Stimulated activated naive CD8-positive, alpha-beta T cell treated with anti-CD3 and anti-CD28 coated beads, Interleukin-15, amount 100 ng/mL, for 72 hours (primary cell): ENCODE measurements around the gene DIAPH2.
"Not testable (repeated sequence)": the region's sequence is repeated elsewhere in the genome, so short reads cannot be mapped to it uniquely, and the experiment has no call there.

Source experiments
- ATAC-seq: fragments of 150-1000 bp; cut with Tn5 transposase; 2 replicates; pipeline ENCODE4 v1.10.0; 2021; ENCODE audit warnings: mild to moderate bottlenecking, moderate library complexity
- DNase-seq, 2 donors: peaks; one replicate each; pipeline ENCODE4 v3.0.0; 2021 to 2022
- H3K27ac Mint-ChIP-seq, 2 donors: one replicate each; pipeline ENCODE4 v1.8.0; 2022; ENCODE audit warnings: mild to moderate bottlenecking in 2 of 2, mixed read lengths in 2 of 2, moderate library complexity in 2 of 2
- H3K27me3 Mint-ChIP-seq: one replicate; pipeline ENCODE4 v1.8.0; 2022; ENCODE audit warnings: mixed read lengths
- H3K4me1 Mint-ChIP-seq: one replicate; pipeline ENCODE4 v1.8.0; 2022; ENCODE audit warnings: mild to moderate bottlenecking, mixed read lengths
- H3K4me3 Mint-ChIP-seq, 2 donors: one replicate each; pipeline ENCODE4 v1.8.0; 2022; ENCODE audit warnings: mild to moderate bottlenecking in 2 of 2, mixed read lengths in 2 of 2, moderate library complexity in 1 of 2
- H3K9me3 Mint-ChIP-seq, 2 donors: one replicate each; pipeline ENCODE4 v1.8.0; 2022; ENCODE audit warnings: mixed read lengths in 2 of 2

Gene DIAPH2

GRCh38 chrX:96835660-96836289 is 151.1 kb downstream of the DIAPH2 start:
- H3K9me3 Mint-ChIP-seq, result no peaks in the 10 kb centered on the region
- H3K4me3 Mint-ChIP-seq, result no peak overlapping the region
- H3K27ac Mint-ChIP-seq, result no peak overlapping the region
- ATAC-seq, result no peak
- no peak for DNase-seq
- no peaks in the 10 kb centered on the region for H3K27me3 Mint-ChIP-seq
- no peaks in the 10 kb centered on the region for H3K4me1 Mint-ChIP-seq

- DNase-seq, result no peak
- H3K9me3 Mint-ChIP-seq, result no peaks in the 10 kb centered on the region
- H3K27me3 Mint-ChIP-seq, result no peaks in the 10 kb centered on the region
- no peak overlapping the region for H3K4me3 Mint-ChIP-seq
- no peak for ATAC-seq
- no peak overlapping the region for H3K27ac Mint-ChIP-seq
- no peaks in the 10 kb centered on the region for H3K4me1 Mint-ChIP-seq
Measured at GRCh38 chrX:96837808-96838207, 153.2 kb downstream of the DIAPH2 start.

GRCh38 chrX:96838537-96838936 is 153.9 kb downstream of the DIAPH2 start:
- H3K27ac Mint-ChIP-seq, result no peak overlapping the region
- H3K4me1 Mint-ChIP-seq, result no peaks in the 10 kb centered on the region
- ATAC-seq (no peak), DNase-seq (no peak)
- no peaks in the 10 kb centered on the region for H3K27me3 Mint-ChIP-seq
- H3K4me3 Mint-ChIP-seq, result no peak overlapping the region
- H3K9me3 Mint-ChIP-seq, result no peaks in the 10 kb centered on the region

GRCh38 chrX:96841325-96841724 is 156.7 kb downstream of the DIAPH2 start:
- Mint-ChIP-seq H3K27me3 (no peaks in the 10 kb centered on the region), H3K4me1 (no peaks in the 10 kb centered on the region), H3K27ac (peak overlapping the region in 1 of 2 donors; percentile 92), H3K4me3 (no peak overlapping the region), H3K9me3 (no peaks in the 10 kb centered on the region)
- ATAC-seq (no peak), DNase-seq (no peak)

GRCh38 chrX:96841866-96842265 is 157.2 kb downstream of the DIAPH2 start:
- not testable (repeated sequence) for H3K27ac Mint-ChIP-seq, H3K9me3 Mint-ChIP-seq, H3K4me1 Mint-ChIP-seq

GRCh38 chrX:96843566-96843965 is 158.9 kb downstream of the DIAPH2 start:
- DNase-seq (no peak), ATAC-seq (no peak)
- no peaks in the 10 kb centered on the region for H3K27me3 Mint-ChIP-seq
- no peaks in the 10 kb centered on the region for H3K4me1 Mint-ChIP-seq
- no peaks in the 10 kb centered on the region for H3K9me3 Mint-ChIP-seq
- no peak overlapping the region for H3K27ac Mint-ChIP-seq
- no peak overlapping the region for H3K4me3 Mint-ChIP-seq

More at GRCh38 chrX:96841866-96842265, 157.2 kb downstream of the DIAPH2 start:
- H3K4me3 Mint-ChIP-seq, DNase-seq, H3K27me3 Mint-ChIP-seq, ATAC-seq: not testable (repeated sequence)

GRCh38 chrX:96846841-96847240 is 162.2 kb downstream of the DIAPH2 start:
- H3K9me3 Mint-ChIP-seq, result no peaks in the 10 kb centered on the region
- ATAC-seq, result no peak
- no peak overlapping the region for H3K27ac Mint-ChIP-seq
- DNase-seq, result no peak
- no peak overlapping the region for H3K4me3 Mint-ChIP-seq
- no peaks in the 10 kb centered on the region for H3K4me1 Mint-ChIP-seq
- no peaks in the 10 kb centered on the region for H3K27me3 Mint-ChIP-seq

GRCh38 chrX:96859422-96859821 is 174.8 kb downstream of the DIAPH2 start:
- not testable (repeated sequence) for H3K4me1 Mint-ChIP-seq, H3K4me3 Mint-ChIP-seq, H3K27me3 Mint-ChIP-seq, H3K27ac Mint-ChIP-seq, ATAC-seq, H3K9me3 Mint-ChIP-seq, DNase-seq

GRCh38 chrX:96861218-96861617 is 176.6 kb downstream of the DIAPH2 start:
- Mint-ChIP-seq H3K9me3 (peaks cover 0 to 3% of the 10 kb centered on the region in 2 donors), H3K4me3 (no peak overlapping the region), H3K27me3 (no peaks in the 10 kb centered on the region), H3K4me1 (no peaks in the 10 kb centered on the region), H3K27ac (no peak overlapping the region)
- ATAC-seq, result no peak
- DNase-seq, result no peak

GRCh38 chrX:96861661-96862060 is 177.0 kb downstream of the DIAPH2 start:
- Mint-ChIP-seq H3K27me3 (no peaks in the 10 kb centered on the region), H3K4me1 (no peaks in the 10 kb centered on the region), H3K27ac (no peak overlapping the region), H3K9me3 (peaks cover 0 to 3% of the 10 kb centered on the region in 2 donors), H3K4me3 (no peak overlapping the region)
- ATAC-seq (no peak), DNase-seq (no peak)

GRCh38 chrX:96883608-96884007 is 199.0 kb downstream of the DIAPH2 start, which contains the start of gene RPA4:
Gene RPA4, plus strand, starts transcription at chrX:96883908. Its CDS starts 403 bp downstream, at chrX:96884311.
- H3K9me3 Mint-ChIP-seq, result no peaks in the 10 kb centered on the region

GRCh38 chrX:96884027-96884426 is 199.4 kb downstream of the DIAPH2 start:
- no peaks in the 10 kb centered on the region for H3K27me3 Mint-ChIP-seq
- H3K4me3 Mint-ChIP-seq, result no peak overlapping the region
- DNase-seq, result no peak
- no peak for ATAC-seq
- H3K4me1 Mint-ChIP-seq, result no peaks in the 10 kb centered on the region
- no peaks in the 10 kb centered on the region for H3K9me3 Mint-ChIP-seq
- H3K27ac Mint-ChIP-seq, result peak overlapping the region in 1 of 2 donors; percentile 76

More at GRCh38 chrX:96883608-96884007, 199.0 kb downstream of the DIAPH2 start, which contains the start of gene RPA4:
- ATAC-seq (no peak), DNase-seq (no peak)
- peak within 1 kb of the TSS in 1 of 2 donors; percentile 76 for H3K27ac Mint-ChIP-seq
- no peaks in the 10 kb centered on the region for H3K4me1 Mint-ChIP-seq
- H3K4me3 Mint-ChIP-seq, result no peak within 1 kb of the TSS
- H3K27me3 Mint-ChIP-seq, result no peaks in the 10 kb centered on the region

- DNase-seq, result no peak
- Mint-ChIP-seq H3K9me3 (no peaks in the 10 kb centered on the region), H3K27me3 (no peaks in the 10 kb centered on the region), H3K4me3 (no peak overlapping the region), H3K27ac (no peak overlapping the region), H3K4me1 (no peaks in the 10 kb centered on the region)
- no peak for ATAC-seq
Measured at GRCh38 chrX:96889726-96890125, 205.1 kb downstream of the DIAPH2 start.

- no peak for ATAC-seq
- no peak for DNase-seq
- Mint-ChIP-seq H3K27ac (no peak overlapping the region), H3K4me1 (no peaks in the 10 kb centered on the region), H3K27me3 (no peaks in the 10 kb centered on the region), H3K9me3 (no peaks in the 10 kb centered on the region), H3K4me3 (no peak overlapping the region)
Measured at GRCh38 chrX:96906741-96907140, 222.1 kb downstream of the DIAPH2 start.

- no peak overlapping the region for H3K4me3 Mint-ChIP-seq
- DNase-seq, result no peak
- no peaks in the 10 kb centered on the region for H3K4me1 Mint-ChIP-seq
- no peaks in the 10 kb centered on the region for H3K9me3 Mint-ChIP-seq
- ATAC-seq, result no peak
- H3K27me3 Mint-ChIP-seq, result no peaks in the 10 kb centered on the region
- no peak overlapping the region for H3K27ac Mint-ChIP-seq
Measured at GRCh38 chrX:96907516-96908272, 223.1 kb downstream of the DIAPH2 start.

GRCh38 chrX:96909291-96909690 is 224.6 kb downstream of the DIAPH2 start:
- Mint-ChIP-seq H3K4me3 (no peak overlapping the region), H3K4me1 (no peaks in the 10 kb centered on the region), H3K27me3 (no peaks in the 10 kb centered on the region), H3K27ac (peak overlapping the region in 1 of 2 donors; percentile 12), H3K9me3 (no peaks in the 10 kb centered on the region)
- DNase-seq (no peak), ATAC-seq (no peak)
